Measurements from ENCODE around the gene RBM43. TPM values are rescaled to one million over a fixed set of nuclear protein-coding genes. Genes with fewer than 3 reads are reported as not detected.

RBM43 gene
- total and polyA plus RNA-seq, 9 of the 15 experiments (the other 6 are each of a cell fraction or from before 2014, with no cell fraction given), result 1.3 to 6.9 (median 3.8) TPM

DNA sequence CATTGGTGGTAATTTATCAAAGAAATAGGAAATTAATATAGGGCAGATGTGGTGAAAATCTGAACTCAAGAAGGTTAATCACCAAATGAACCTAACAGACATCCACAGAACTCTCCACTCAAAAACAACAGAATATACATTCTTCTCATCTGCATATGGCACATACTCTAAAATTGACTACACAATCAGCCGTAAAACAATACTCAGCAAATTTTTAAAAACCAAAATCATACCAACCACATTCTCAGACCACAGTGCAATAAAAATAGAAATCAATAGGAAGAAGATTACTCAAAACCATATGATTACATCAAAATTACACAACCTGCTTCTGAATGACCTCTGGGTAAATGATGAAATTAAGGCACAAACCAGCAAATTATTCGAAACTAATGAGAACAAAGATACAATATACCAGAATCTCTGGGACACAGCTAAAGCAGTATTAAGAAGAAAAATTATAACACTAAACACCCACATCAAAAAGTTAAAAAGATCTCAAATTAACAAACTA lies 31.0 kb downstream of the RBM43 start:
- no peak for ATAC-seq
- no peak for DNase-seq (ENCODE audit: extremely low read depth in 1 of 4, low spot score in 3 of 4)
- H3K36me3 ChIP-seq (ENCODE audit: control insufficient read depth, insufficient read depth, low read length), result no peaks in the 10 kb centered on the region
- FAIRE-seq, result no peak
- H3K4me2 ChIP-seq (ENCODE audit: insufficient read depth, low read length), result no peak overlapping the region
- intact Hi-C loops (cut with micrococcal nuclease), result no loop called here
- BruUV-seq (replicated peaks), result no TSS peak
- no peak overlapping the region for H3K4me3 ChIP-seq
- H3K27ac ChIP-seq (ENCODE audit: extremely low read depth, low read depth, low read length), result no peak overlapping the region
- no peak overlapping the region for H2AFZ ChIP-seq (ENCODE audit: low read depth, low read length)
- no peak overlapping the region for H3K9ac ChIP-seq (ENCODE audit: insufficient read depth in 1 of 2, low read depth in 2 of 2, low read length in 2 of 2)
- TF ChIP-seq SAFB (IDR thresholded peaks at IDR 0.05; ENCODE audit: borderline replicate concordance, low read depth, low read length), result no peak
- TF ChIP-seq MAFG (tag; conservative IDR thresholded peaks at IDR 0.05), result peak; percentile 51
- no peak for TF ChIP-seq THRB (CRISPR knock-in tag; conservative IDR thresholded peaks at IDR 0.05)
- no peak for TF ChIP-seq ZNF133 (CRISPR knock-in tag; IDR thresholded peaks at IDR 0.05)
- peak; percentile 83 for TF ChIP-seq ZNF316 (IDR thresholded peaks at IDR 0.05)
- TF ChIP-seq C11orf30 (IDR thresholded peaks at IDR 0.05; ENCODE audit: low read depth), result peak; percentile 60; the same call in 1 of the 2 replicates
- TF ChIP-seq, protein P1, sequence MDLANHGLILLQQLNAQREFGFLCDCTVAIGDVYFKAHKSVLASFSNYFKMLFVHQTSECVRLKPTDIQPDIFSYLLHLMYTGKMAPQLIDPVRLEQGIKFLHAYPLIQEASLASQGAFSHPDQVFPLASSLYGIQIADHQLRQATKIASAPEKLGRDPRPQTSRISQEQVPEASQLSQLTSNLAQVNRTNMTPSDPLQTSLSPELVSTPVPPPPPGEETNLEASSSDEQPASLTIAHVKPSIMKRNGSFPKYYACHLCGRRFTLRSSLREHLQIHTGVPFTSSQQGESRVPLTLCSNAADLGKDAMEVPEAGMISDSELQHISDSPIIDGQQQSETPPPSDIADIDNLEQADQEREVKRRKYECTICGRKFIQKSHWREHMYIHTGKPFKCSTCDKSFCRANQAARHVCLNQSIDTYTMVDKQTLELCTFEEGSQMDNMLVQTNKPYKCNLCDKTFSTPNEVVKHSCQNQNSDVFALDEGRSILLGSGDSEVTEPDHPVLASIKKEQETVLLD (IDR thresholded peaks at IDR 0.05), result no peak
- H3K4me1 ChIP-seq (replicated peaks in 1 of 2; ENCODE audit: control insufficient read depth in 2 of 2, insufficient read depth in 2 of 2, low read length in 2 of 2), result no peaks in the 10 kb centered on the region
- no peaks in the 10 kb centered on the region for H3K27me3 ChIP-seq (ENCODE audit: control insufficient read depth in 2 of 2, insufficient read depth in 2 of 2, low read length in 2 of 2)
- CTCF ChIA-PET (ENCODE audit: low intra/inter-chr PET ratio), result no interaction called here
- no peaks in the 10 kb centered on the region for H4K20me1 ChIP-seq (replicated peaks; ENCODE audit: control insufficient read depth, insufficient read depth, low read length)
- H3K9me1 ChIP-seq (ENCODE audit: control insufficient read depth, insufficient read depth, low read length), result no peaks in the 10 kb centered on the region
- no peaks in the 10 kb centered on the region for H3K79me2 ChIP-seq (ENCODE audit: control insufficient read depth, insufficient read depth, low read length)
- in situ Hi-C loops (cut with MboI), result no loop called here
- WGBS (ENCODE audit: insufficient coverage, low coverage, missing lambda C conversion rate), result 11% methylated on average over 2 of the region's 2 CpGs
- no peaks in the 10 kb centered on the region for H3K9me3 ChIP-seq (replicated peaks; ENCODE audit: control insufficient read depth, insufficient read depth, low read depth, low read length)
- POLR2A ChIA-PET, result no interaction called here

Data from K562 (cell line).